D721Med (cell line): ENCODE results near the gene KCNE5.
"Not testable (repeated sequence)": the region's sequence is repeated elsewhere in the genome, so short reads cannot be mapped to it uniquely, and the experiment has no call there.

Experiments used
- DNase-seq: peaks from one replicate; pipeline ENCODE4 v3.0.0; 2011; ENCODE audit warnings: low spot score; ENCODE audit not compliant: insufficient read length
- FAIRE-seq: peaks from 2 replicates; lab custom pipeline; 2011; peaks lifted over from hg19 to GRCh38; lab: Jason Lieb, UNC
- TF ChIP-seq, protein P1 (sequence below): IDR thresholded peaks from 2 replicates; pipeline ENCODE4 v1.5.1; 2012; ENCODE audit warnings: mild to moderate bottlenecking, control low read depth; ENCODE audit not compliant: insufficient read depth; ENCODE audit errors: missing control alignments

The KCNE5 gene

DNA sequence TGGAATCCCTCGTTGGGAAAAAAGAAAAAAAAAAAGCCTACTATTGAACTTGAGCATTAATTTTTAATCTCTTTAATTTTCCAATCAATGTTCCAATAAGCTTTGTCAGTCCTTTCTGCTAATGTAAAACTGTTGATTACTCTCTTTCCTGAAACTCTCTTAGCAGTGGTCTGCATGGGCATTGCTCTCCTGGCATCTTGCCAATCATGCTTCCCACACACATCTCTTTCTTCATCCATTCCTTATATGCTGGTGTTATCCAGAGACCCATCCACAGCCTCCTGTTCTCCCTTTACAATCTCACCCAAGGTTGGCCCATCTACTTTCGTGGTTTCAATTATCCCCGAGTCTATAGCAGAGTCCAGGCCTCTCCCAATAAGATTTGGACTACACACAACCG lies 31.8 kb upstream of the KCNE5 start:
- no peak for DNase-seq
- FAIRE-seq, result no peak
- TF ChIP-seq, protein P1, sequence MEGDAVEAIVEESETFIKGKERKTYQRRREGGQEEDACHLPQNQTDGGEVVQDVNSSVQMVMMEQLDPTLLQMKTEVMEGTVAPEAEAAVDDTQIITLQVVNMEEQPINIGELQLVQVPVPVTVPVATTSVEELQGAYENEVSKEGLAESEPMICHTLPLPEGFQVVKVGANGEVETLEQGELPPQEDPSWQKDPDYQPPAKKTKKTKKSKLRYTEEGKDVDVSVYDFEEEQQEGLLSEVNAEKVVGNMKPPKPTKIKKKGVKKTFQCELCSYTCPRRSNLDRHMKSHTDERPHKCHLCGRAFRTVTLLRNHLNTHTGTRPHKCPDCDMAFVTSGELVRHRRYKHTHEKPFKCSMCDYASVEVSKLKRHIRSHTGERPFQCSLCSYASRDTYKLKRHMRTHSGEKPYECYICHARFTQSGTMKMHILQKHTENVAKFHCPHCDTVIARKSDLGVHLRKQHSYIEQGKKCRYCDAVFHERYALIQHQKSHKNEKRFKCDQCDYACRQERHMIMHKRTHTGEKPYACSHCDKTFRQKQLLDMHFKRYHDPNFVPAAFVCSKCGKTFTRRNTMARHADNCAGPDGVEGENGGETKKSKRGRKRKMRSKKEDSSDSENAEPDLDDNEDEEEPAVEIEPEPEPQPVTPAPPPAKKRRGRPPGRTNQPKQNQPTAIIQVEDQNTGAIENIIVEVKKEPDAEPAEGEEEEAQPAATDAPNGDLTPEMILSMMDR, result no peak

GRCh38 chrX:109655502-109656201 lies 30.7 kb upstream of the KCNE5 start:
- TF ChIP-seq, protein P1, result no peak
- no peak for DNase-seq
- no peak for FAIRE-seq

DNA sequence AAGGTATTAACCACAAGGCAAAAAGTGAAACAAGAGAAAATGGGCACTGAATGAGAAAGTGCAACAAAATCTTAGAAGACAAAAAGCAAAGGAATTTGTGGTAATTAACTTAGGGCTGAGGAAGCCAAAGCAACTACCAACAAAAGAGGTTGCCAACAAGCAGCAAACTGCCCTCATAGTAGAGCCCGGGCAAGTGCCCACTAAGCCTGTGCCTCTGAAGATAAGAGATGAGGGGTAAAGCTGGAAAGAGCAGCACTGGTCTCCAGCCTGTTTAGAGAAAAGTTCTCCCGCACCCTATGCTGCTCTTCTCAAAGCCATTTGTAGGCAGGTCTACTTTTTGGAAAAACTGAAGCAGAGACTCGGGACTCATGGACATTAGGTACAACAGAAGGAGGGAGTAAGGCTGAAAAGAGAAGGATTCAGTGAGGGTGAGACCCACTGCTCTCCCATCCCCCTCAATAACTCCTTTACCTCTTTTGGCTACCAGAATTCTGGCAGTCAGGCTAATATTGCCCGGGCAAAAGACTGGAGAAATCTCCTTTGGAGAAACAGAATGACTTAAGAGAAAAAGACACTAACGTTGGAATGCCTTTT lies 29.6 kb upstream of the KCNE5 start:
- FAIRE-seq (no peak), DNase-seq (no peak)
- TF ChIP-seq, protein P1, result no peak

GRCh38 chrX:109644671-109645070 lies 19.7 kb upstream of the KCNE5 start:
- FAIRE-seq, DNase-seq: not testable (repeated sequence)

DNA sequence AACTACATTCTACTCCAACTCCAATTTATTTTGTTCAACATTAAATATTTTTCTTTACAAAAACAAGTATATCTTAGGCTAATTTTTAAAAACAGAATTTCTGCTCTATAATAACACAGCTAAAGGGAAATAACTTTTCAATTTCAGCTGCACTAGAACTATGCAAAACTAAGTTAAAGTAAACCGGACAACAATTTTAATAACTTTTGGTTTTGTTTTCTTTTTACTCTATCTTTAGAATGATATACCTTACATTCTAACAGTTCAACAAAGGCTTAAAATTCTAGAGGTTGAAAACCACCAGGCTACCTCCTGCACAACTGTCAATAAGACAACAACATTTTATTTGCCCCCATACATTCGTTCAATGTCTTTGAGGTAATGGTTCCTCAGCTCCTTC lies 18.7 kb upstream of the KCNE5 start:
- TF ChIP-seq, protein P1, result no peak
- no peak for FAIRE-seq
- DNase-seq, result no peak

DNA sequence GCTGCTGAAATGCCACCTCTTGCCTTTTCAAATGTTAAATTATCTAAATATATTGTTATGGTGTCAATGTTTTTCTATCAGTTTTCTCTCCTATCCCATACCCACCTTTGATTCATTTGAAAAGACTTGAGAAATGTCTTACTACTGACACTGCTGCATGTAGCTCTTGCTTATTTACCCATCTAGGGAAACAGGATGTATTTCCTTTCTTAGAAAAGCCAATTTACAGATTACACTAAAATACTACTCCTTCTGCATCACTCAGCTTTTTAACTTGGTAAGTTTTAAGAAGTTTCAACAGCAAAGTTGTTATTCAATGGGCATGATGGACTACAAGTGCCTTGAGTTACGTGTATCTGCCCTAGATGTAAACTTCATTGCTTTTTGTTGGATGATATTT lies 13.2 kb upstream of the KCNE5 start:
- TF ChIP-seq, protein P1, result no peak
- no peak for FAIRE-seq
- DNase-seq, result no peak

DNA sequence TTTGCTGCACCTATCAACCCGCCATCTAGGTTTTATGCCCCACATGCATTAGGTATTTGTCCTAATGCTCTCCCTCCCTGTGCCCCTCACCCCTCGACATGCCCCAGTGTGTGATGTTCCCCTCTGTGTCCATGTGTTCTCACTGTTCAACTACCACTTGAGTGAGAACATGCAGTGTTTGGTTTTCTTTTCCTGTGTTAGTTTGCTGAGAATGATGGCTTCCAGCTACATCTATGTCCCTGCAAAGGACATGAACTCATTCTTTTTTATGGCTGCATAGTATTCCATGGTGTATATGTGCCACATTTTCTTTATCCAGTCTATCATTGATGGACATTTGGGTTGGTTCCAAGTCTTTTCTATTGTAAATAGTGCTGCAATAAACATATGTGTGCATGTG lies 12.5 kb upstream of the KCNE5 start:
- not testable (repeated sequence) for FAIRE-seq

GRCh38 chrX:109635146-109635545 lies 10.2 kb upstream of the KCNE5 start:
- TF ChIP-seq, protein P1, result peak; percentile 39
- DNase-seq, result no peak
- FAIRE-seq, result no peak

More for the DNA sequence above, 12.5 kb upstream of the KCNE5 start:
- not testable (repeated sequence) for DNase-seq
